ENCODE measurements around the gene TUSC2.

- TF ChIP-seq CTCF (IDR thresholded peaks at IDR 0.05) (peak in 5 of 6 experiments; percentile 14 to 49 (median 43)), POLR2A (IDR thresholded peaks at IDR 0.05) (peak; percentile 59 to 93)
Measured at GRCh38 chr3:50298836-50299637, 29.0 kb downstream of the TUSC2 start, which contains the start of the genes HYAL3 and NAA80.

Measured in thyroid gland (tissue), 4 donors.